PC-9 (cell line): ENCODE measurements around the gene KIF26A. TPM values are rescaled to one million over a fixed set of nuclear protein-coding genes. Genes with fewer than 3 reads are reported as not detected.

Experiments used
- BruUV-seq: library from RNA; stranded (reverse); fragments of 400-500 nt; replicated peaks from 2 replicates; lab custom pipeline; 2021; lab: Mats Ljungman, UMichigan
- CTCF ChIA-PET: fragments of 300-600 bp; sonication (Branson Sonifier 250); formaldehyde crosslinking; loops from one replicate; lab custom pipeline; 2022; ENCODE audit warnings: antibody characterized with exemption; lab: Charles Lee
- POLR2A ChIA-PET: fragments of 300-600 bp; sonication (Branson Sonifier 250); formaldehyde crosslinking; loops from one replicate; lab custom pipeline; 2022; ENCODE audit warnings: antibody characterized with exemption; ENCODE audit not compliant: unreplicated experiment; lab: Charles Lee
- DNase-seq, 2 experiments: peaks; one replicate each; pipeline versions ENCODE4 v3.0.0 to v3.0.0-alpha.2; 2015 to 2022; ENCODE audit warnings: mixed read lengths in 1 of 2
- H2AFZ ChIP-seq: fragments of 200-600 bp; sonication (generic); 2 replicates; pipeline ENCODE4 v1.8.1; 2017; ENCODE audit warnings: antibody characterized with exemption
- H3F3A ChIP-seq: fragments of 200-600 bp; sonication (generic); 2 replicates; pipeline ENCODE4 v1.8.1; 2017; ENCODE audit warnings: antibody characterized with exemption, mild to moderate bottlenecking, low read depth; ENCODE audit not compliant: insufficient read depth
- H3K27ac ChIP-seq: fragments of 200-600 bp; sonication (generic); 2 replicates; pipeline ENCODE4 v1.6.1; 2016; ENCODE audit warnings: mixed run types
- H3K27me3 ChIP-seq: fragments of 200-600 bp; sonication (generic); 2 replicates; pipeline ENCODE4 v1.6.1; 2016; ENCODE audit warnings: low read depth, mixed run types; ENCODE audit not compliant: insufficient read depth
- H3K36me3 ChIP-seq: fragments of 200-600 bp; sonication (generic); 2 replicates; pipeline ENCODE4 v1.6.1; 2016; ENCODE audit warnings: low read depth, mixed run types
- H3K4me1 ChIP-seq: fragments of 200-600 bp; sonication (generic); replicated peaks from 2 replicates; pipeline ENCODE4 v1.6.1; 2016; ENCODE audit warnings: mixed run types; ENCODE audit not compliant: insufficient read depth
- H3K4me2 ChIP-seq: fragments of 200-600 bp; sonication (generic); 2 replicates; pipeline ENCODE4 v1.6.1; 2017; ENCODE audit warnings: mixed run types
- H3K4me3 ChIP-seq: fragments of 200-600 bp; sonication (generic); 2 replicates; pipeline ENCODE4 v1.6.1; 2016; ENCODE audit warnings: mixed run types
- H3K79me2 ChIP-seq: fragments of 200-600 bp; sonication (generic); 2 replicates; pipeline ENCODE4 v1.6.1; 2017; ENCODE audit warnings: low read depth, mixed run types
- H3K9me2 ChIP-seq: fragments of 200-600 bp; sonication (generic); 2 replicates; pipeline ENCODE4 v1.8.1; 2017; ENCODE audit warnings: mild to moderate bottlenecking; ENCODE audit not compliant: insufficient read depth
- H3K9me3 ChIP-seq: fragments of 200-600 bp; sonication (generic); 2 replicates; pipeline ENCODE4 v1.8.1; 2016; ENCODE audit warnings: low read depth; ENCODE audit not compliant: insufficient read depth
- H4K20me1 ChIP-seq: fragments of 200-600 bp; sonication (generic); 2 replicates; pipeline ENCODE4 v1.8.1; 2017; ENCODE audit not compliant: insufficient read depth
- CTCF ChIP-seq: fragments of 200-600 bp; sonication (generic); conservative IDR thresholded peaks from 2 replicates; pipeline ENCODE4 v1.6.1; 2017; ENCODE audit warnings: mixed run types, antibody characterized with exemption, mild to moderate bottlenecking, moderate library complexity
- EZH2 ChIP-seq: fragments of 200-600 bp; sonication (generic); IDR thresholded peaks from 2 replicates; pipeline ENCODE4 v1.8.0; 2017; ENCODE audit warnings: antibody characterized with exemption, low read depth
- intact Hi-C: fragments of 100-400 bp; cut with micrococcal nuclease; formaldehyde crosslinking; loops from one replicate; pipeline ENCODE4 v1.10.0; 2022; ENCODE audit not compliant: unreplicated experiment
- total RNA-seq: library from RNA; stranded (reverse); gene quantifications from 2 replicates; pipeline ENCODE4 v1.2.3, GENCODE V29; 2021

KIF26A gene
- total RNA-seq, 1 experiment from 2014 or later: 0.17 TPM

- intact Hi-C loops: no loop called here
These were observed 66.3 kb downstream of the KIF26A start for GRCh38 chr14:104204660-104205149.

GRCh38 chr14:104205781-104206180 is 67.4 kb downstream of the KIF26A start:
- POLR2A ChIA-PET: no interaction called here
- Histone ChIP-seq H3K27ac (no peak overlapping the region), H3K9me2 (no peaks in the 10 kb centered on the region), H3F3A (no peaks in the 10 kb centered on the region), H3K4me3 (no peak overlapping the region), H3K79me2 (no peaks in the 10 kb centered on the region), H4K20me1 (no peaks in the 10 kb centered on the region), H3K36me3 (no peaks in the 10 kb centered on the region), H3K4me1 (no peaks in the 10 kb centered on the region), H3K4me2 (no peak overlapping the region), H3K9me3 (no peaks in the 10 kb centered on the region), H3K27me3 (peaks cover 82% of the 10 kb centered on the region), H2AFZ (no peak overlapping the region)
- TF ChIP-seq EZH2 (no peak), CTCF (no peak)
- no TSS peak for BruUV-seq
- CTCF ChIA-PET: no interaction called here
- no peak for DNase-seq
- intact Hi-C loops: no loop called here

More at GRCh38 chr14:104204660-104205149, 66.3 kb downstream of the KIF26A start:
- ChIA-PET POLR2A (no interaction called here), CTCF (no interaction called here)
- no peaks in the 10 kb centered on the region for H3K9me3 ChIP-seq
- H2AFZ ChIP-seq: no peak overlapping the region
- H4K20me1 ChIP-seq: no peaks in the 10 kb centered on the region
- no peaks in the 10 kb centered on the region for H3F3A ChIP-seq
- no peak overlapping the region for H3K27ac ChIP-seq
- BruUV-seq: no TSS peak
- H3K4me1 ChIP-seq: no peaks in the 10 kb centered on the region
- TF ChIP-seq CTCF (no peak), EZH2 (no peak)
- H3K27me3 ChIP-seq: peaks cover 80% of the 10 kb centered on the region
- no peaks in the 10 kb centered on the region for H3K79me2 ChIP-seq
- H3K36me3 ChIP-seq: no peaks in the 10 kb centered on the region
- no peaks in the 10 kb centered on the region for H3K9me2 ChIP-seq
- no peak for DNase-seq
- no peak overlapping the region for H3K4me3 ChIP-seq
- H3K4me2 ChIP-seq: no peak overlapping the region

DNA sequence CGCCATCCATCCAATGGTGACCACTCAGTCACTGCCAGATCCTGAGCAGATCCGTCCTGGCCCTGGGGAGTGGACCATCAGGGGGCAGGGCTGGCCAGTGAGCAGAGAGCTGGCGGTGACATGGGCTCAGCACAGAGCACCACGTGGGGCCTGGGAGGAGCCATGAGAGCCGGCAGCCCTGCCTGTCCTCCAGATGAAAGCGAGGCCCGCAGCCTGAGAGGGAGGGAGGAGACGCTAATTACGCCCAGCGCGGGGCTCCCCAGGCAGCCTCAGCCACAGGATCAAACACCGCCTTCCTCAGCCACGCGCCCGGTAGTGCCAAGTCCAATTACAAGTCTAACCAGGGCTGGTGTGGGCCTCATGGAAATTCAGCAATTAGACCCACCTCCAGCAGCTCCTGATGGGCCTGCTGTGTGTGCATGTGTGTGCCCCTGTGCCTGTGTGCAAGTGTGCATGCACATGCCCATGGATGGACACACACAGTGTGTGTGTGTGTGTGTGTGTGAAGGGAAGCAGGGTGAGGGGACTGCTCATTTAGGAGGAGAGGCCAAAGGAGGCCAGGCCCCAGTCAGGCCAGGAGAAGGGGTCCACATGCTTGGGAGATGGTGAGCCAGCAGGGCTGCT is 68.0 kb downstream of the KIF26A start:
- intact Hi-C loops: no loop called here
- CTCF ChIA-PET: no interaction called here
- Histone ChIP-seq H4K20me1 (no peaks in the 10 kb centered on the region; the same call in 1 of the 2 replicates), H3K79me2 (no peaks in the 10 kb centered on the region), H3K27ac (no peak overlapping the region), H3K27me3 (peaks cover 82% of the 10 kb centered on the region), H3K4me2 (no peak overlapping the region), H3K9me3 (no peaks in the 10 kb centered on the region), H3K36me3 (no peaks in the 10 kb centered on the region), H3K4me3 (no peak overlapping the region), H3K4me1 (no peaks in the 10 kb centered on the region), H3K9me2 (no peaks in the 10 kb centered on the region), H3F3A (no peaks in the 10 kb centered on the region), H2AFZ (no peak overlapping the region)
- BruUV-seq: no TSS peak
- no peak for TF ChIP-seq CTCF
- TF ChIP-seq EZH2: no peak
- POLR2A ChIA-PET: no interaction called here
- DNase-seq: no peak
